IMR-90 (cell line): ENCODE measurements around the gene ADARB2. TPM values are rescaled to one million over a fixed set of nuclear protein-coding genes. Genes with fewer than 3 reads are reported as not detected.

Experiments used
- ATAC-seq: fragments of 200-7000 bp; cut with Tn5 transposase; 2 replicates; pipeline ENCODE4 v1.9.1; 2020; ENCODE audit warnings: low read depth, mild to moderate bottlenecking, moderate library complexity
- BruUV-seq: library from RNA; stranded (reverse); fragments of 400-500 nt; replicated peaks from 2 replicates; lab custom pipeline; 2021; lab: Mats Ljungman, UMichigan
- CTCF ChIA-PET: fragments of 300-600 bp; formaldehyde crosslinking; extraction: SDS; loops from one replicate; lab custom pipeline; 2021; ENCODE audit warnings: antibody characterized with exemption; lab: Yijun Ruan, JAX
- POLR2A ChIA-PET: fragments of 300-600 bp; sonication (Branson Sonifier 250); formaldehyde crosslinking; loops from one replicate; lab custom pipeline; 2022; ENCODE audit warnings: antibody characterized with exemption; ENCODE audit not compliant: unreplicated experiment; lab: Charles Lee
- DNase-seq: peaks from one replicate; pipeline ENCODE4 v3.0.0; 2013
- H2AFZ ChIP-seq: replicated peaks from 2 replicates; pipeline ENCODE3; 2013; ENCODE audit warnings: low read length, mild to moderate bottlenecking; ENCODE audit not compliant: poor library complexity
- H2AK5ac ChIP-seq: 2 replicates; pipeline ENCODE4 v1.6.1; 2013; ENCODE audit warnings: low read depth, low read length, inconsistent platforms
- H2AK9ac ChIP-seq: replicated peaks from 2 replicates; pipeline ENCODE3; 2013; ENCODE audit warnings: mild to moderate bottlenecking, low read depth, low read length, moderate library complexity; ENCODE audit not compliant: poor library complexity
- H2BK120ac ChIP-seq: 2 replicates; pipeline ENCODE4 v1.6.1; 2013; ENCODE audit warnings: low read depth, low read length, inconsistent platforms
- H2BK15ac ChIP-seq: 3 replicates; pipeline ENCODE4 v1.6.1; 2013; ENCODE audit warnings: low read depth, low read length, inconsistent platforms
- H2BK20ac ChIP-seq: 2 replicates; pipeline ENCODE4 v1.6.1; 2013; ENCODE audit warnings: low read depth, mild to moderate bottlenecking, inconsistent platforms, low read length, moderate library complexity
- H2BK5ac ChIP-seq: 2 replicates; pipeline ENCODE4 v1.6.1; 2013; ENCODE audit warnings: mild to moderate bottlenecking, low read depth, low read length, inconsistent platforms; ENCODE audit not compliant: poor library complexity, severe bottlenecking
- H3K14ac ChIP-seq: replicated peaks from 2 replicates; pipeline ENCODE4 v1.6.1; 2013; ENCODE audit warnings: low read depth, low read length, inconsistent platforms
- H3K18ac ChIP-seq: 2 replicates; pipeline ENCODE4 v1.6.1; 2013; ENCODE audit warnings: low read depth, low read length, control low read depth
- H3K23ac ChIP-seq: 2 replicates; pipeline ENCODE4 v1.6.1; 2013; ENCODE audit warnings: low read depth, low read length, inconsistent platforms
- H3K27ac ChIP-seq: 2 replicates; pipeline ENCODE4 v1.5.1; 2013; ENCODE audit warnings: mild to moderate bottlenecking, control low read depth, low read length; ENCODE audit not compliant: insufficient read depth
- H3K27me3 ChIP-seq: 2 replicates; pipeline ENCODE4 v1.6.1; 2013; ENCODE audit warnings: low read length; ENCODE audit not compliant: control insufficient read depth, insufficient read depth
- H3K36me3 ChIP-seq: 2 replicates; pipeline ENCODE4 v1.6.1; 2013; ENCODE audit warnings: low read length, mixed read lengths; ENCODE audit not compliant: control insufficient read depth, insufficient read depth
- H3K4ac ChIP-seq: 2 replicates; pipeline ENCODE4 v1.6.1; 2013; ENCODE audit warnings: low read depth, low read length, inconsistent platforms
- H3K4me1 ChIP-seq: 2 replicates; pipeline ENCODE4 v1.6.1; 2013; ENCODE audit warnings: low read length, mixed read lengths; ENCODE audit not compliant: control insufficient read depth, insufficient read depth
- H3K4me2 ChIP-seq: 2 replicates; pipeline ENCODE4 v1.6.1; 2013; ENCODE audit warnings: low read depth, mild to moderate bottlenecking, control low read depth, low read length, moderate library complexity
- H3K4me3 ChIP-seq: 2 replicates; pipeline ENCODE4 v1.5.1; 2013; ENCODE audit warnings: low read depth, mild to moderate bottlenecking, control low read depth, low read length, moderate library complexity; ENCODE audit not compliant: insufficient read depth
- H3K56ac ChIP-seq: 2 replicates; pipeline ENCODE4 v1.6.1; 2013; ENCODE audit warnings: low read length, inconsistent platforms; ENCODE audit not compliant: insufficient read depth; ENCODE audit errors: extremely low read depth
- H3K79me1 ChIP-seq, 2 experiments: 2 replicates each; pipeline ENCODE4 v1.6.1; 2013; ENCODE audit warnings: low read length in 2 of 2, inconsistent platforms in 1 of 2, low read depth in 1 of 2
- H3K9ac ChIP-seq: 2 replicates; pipeline ENCODE4 v1.6.1; 2013; ENCODE audit warnings: low read depth, low read length, control low read depth
- H3K9me1 ChIP-seq: 2 replicates; pipeline ENCODE4 v1.6.1; 2013; ENCODE audit warnings: low read length, inconsistent platforms; ENCODE audit not compliant: insufficient read depth
- H3K9me3 ChIP-seq: 2 replicates; pipeline ENCODE4 v1.6.1; 2013; ENCODE audit warnings: low read length; ENCODE audit not compliant: control insufficient read depth, insufficient read depth
- H4K20me1 ChIP-seq: 2 replicates; pipeline ENCODE4 v1.6.1; 2013; ENCODE audit warnings: low read length, inconsistent platforms; ENCODE audit not compliant: insufficient read depth
- H4K5ac ChIP-seq: 2 replicates; pipeline ENCODE4 v1.6.1; 2013; ENCODE audit warnings: mild to moderate bottlenecking, low read depth, low read length, control low read depth
- H4K8ac ChIP-seq, 2 experiments: 2 replicates each; pipeline ENCODE4 v1.6.1; 2013; ENCODE audit warnings: low read depth in 2 of 2, low read length in 2 of 2, control low read depth in 1 of 2, inconsistent platforms in 1 of 2
- H4K91ac ChIP-seq: 2 replicates; pipeline ENCODE4 v1.6.1; 2013; ENCODE audit warnings: low read depth, low read length, inconsistent platforms; ENCODE audit not compliant: insufficient read depth
- MAFK ChIP-seq: IDR thresholded peaks from 2 replicates; pipeline ENCODE4 v1.6.1; 2012; ENCODE audit warnings: low read depth, low read length, improper control_type of control experiment
- RFX5 ChIP-seq: IDR thresholded peaks from 2 replicates; pipeline ENCODE4 v1.8.0; 2012; ENCODE audit warnings: low read depth, mild to moderate bottlenecking, low read length, moderate library complexity
- WGBS, 2 experiments: methylation state at CpG; one replicate each; pipeline versions ENCODE4 v1.1.5 to v1.1.7; 2013; ENCODE audit warnings: missing lambda C conversion rate in 2 of 2; ENCODE audit not compliant: insufficient read length in 1 of 2; ENCODE audit errors: extremely low coverage in 2 of 2; 5-methylcytosine and 5-hydroxymethylcytosine counted together
- dilution Hi-C: fragments of 300-500 bp; cut with HindIII; formaldehyde crosslinking; loops from one replicate; pipeline ENCODE4 v1.14.3; 2018; ENCODE audit warnings: low sequenced_read_pairs; ENCODE audit not compliant: unreplicated experiment
- in situ Hi-C: fragments of 300-500 bp; cut with MboI; formaldehyde crosslinking; loops from 3 replicates; pipeline ENCODE4 v1.14.3; 2019; ENCODE audit warnings: low sequenced_read_pairs, inconsistent platforms, mixed read lengths
- intact Hi-C: fragments of 100-400 bp; cut with micrococcal nuclease; formaldehyde crosslinking; loops from 2 replicates; pipeline ENCODE4 v1.10.0; 2022
- polyA plus RNA-seq, 3 experiments: library from polyadenylated mRNA; depleted of rRNA; stranded (reverse); fragments of >200 nt; gene quantifications; 2 replicates each; pipeline ENCODE4 v1.2.3, GENCODE V29; 2012; ENCODE audit warnings: low replicate concordance in 1 of 3
- total RNA-seq: library from RNA; depleted of rRNA; stranded (reverse); fragments of >200 nt; gene quantifications from 2 replicates; pipeline ENCODE4 v1.2.3, GENCODE V29; 2012
- TF ChIP-seq, protein P1 (sequence below): fragments of 150-350 bp; IDR thresholded peaks from 2 replicates; pipeline ENCODE4 v1.6.1; 2016; ENCODE audit warnings: low read depth, mild to moderate bottlenecking, low read length, moderate library complexity, borderline replicate concordance

Gene ADARB2
- total and polyA plus RNA-seq, 2 of the 4 experiments (the other 2 are of a cell fraction): not detected

DNA sequence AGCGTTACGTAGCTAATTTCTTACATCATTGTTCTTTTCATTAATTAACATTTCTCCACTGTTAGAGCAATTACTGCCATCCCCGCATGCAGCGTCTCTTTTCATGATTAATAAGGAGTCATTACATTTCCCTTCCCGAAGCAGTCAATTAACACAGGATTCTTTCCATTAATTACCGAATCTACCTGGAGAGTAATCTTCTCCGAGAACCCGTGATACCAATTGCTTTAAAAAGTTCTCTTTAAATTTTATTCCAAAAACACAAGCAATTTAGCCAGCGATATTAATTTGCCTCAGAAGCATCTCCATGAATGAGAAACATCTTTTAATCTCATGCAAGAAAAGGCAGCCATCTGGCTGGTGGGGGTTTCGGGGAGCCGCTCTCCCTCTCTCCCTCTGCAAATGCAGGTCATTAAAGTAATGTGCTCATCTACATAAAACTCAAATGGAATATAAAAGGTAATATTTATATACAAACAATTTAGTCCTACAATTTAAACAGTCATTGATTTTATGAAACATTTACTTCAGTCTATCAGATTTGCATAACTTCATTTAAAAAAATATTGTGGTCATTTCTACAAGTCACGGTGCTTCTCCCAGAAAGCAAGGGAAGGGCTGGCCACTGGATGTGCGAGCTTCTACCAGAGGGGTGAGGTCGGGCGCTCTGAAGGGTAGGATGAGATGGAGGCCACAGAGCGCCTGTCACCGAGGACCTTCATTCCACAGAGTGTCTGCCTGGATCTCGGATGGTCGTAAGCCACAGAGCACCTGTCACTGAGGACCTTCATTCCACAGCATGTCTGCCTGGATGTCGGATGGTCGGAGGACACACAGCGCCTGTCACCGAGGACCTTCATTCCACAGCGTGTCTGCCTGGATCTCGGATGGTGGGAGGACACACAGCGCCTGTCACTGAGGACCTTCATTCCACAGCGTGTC lies 536.2 kb downstream of the ADARB2 start:
- peaks cover 15% of the 10 kb centered on the region for H3K9me3 ChIP-seq
- H3K23ac ChIP-seq: no peak overlapping the region
- no peak overlapping the region for H3K27ac ChIP-seq
- H2AK5ac ChIP-seq: no peak overlapping the region
- H3K14ac ChIP-seq: no peak overlapping the region
- H2AFZ ChIP-seq: no peak overlapping the region
- H3K9me1 ChIP-seq: no peaks in the 10 kb centered on the region
- CTCF ChIA-PET: no interaction called here
- H2BK120ac ChIP-seq: no peak overlapping the region
- dilution Hi-C loops (no loop called here), intact Hi-C loops (no loop called here), in situ Hi-C loops (no loop called here)
- no peak overlapping the region for H2AK9ac ChIP-seq
- ATAC-seq (no peak), DNase-seq (no peak)
- BruUV-seq: no TSS peak
- H3K4me2 ChIP-seq: no peak overlapping the region
- no peak overlapping the region for H3K18ac ChIP-seq
- no peak overlapping the region for H4K5ac ChIP-seq
- H2BK5ac ChIP-seq: no peak overlapping the region
- no peak overlapping the region for H3K56ac ChIP-seq
- H3K9ac ChIP-seq: no peak overlapping the region
- H2BK15ac ChIP-seq: no peak overlapping the region
- H3K4ac ChIP-seq: no peak overlapping the region
- no peak overlapping the region for H4K91ac ChIP-seq
- H3K36me3 ChIP-seq: no peaks in the 10 kb centered on the region
- TF ChIP-seq, protein P1, sequence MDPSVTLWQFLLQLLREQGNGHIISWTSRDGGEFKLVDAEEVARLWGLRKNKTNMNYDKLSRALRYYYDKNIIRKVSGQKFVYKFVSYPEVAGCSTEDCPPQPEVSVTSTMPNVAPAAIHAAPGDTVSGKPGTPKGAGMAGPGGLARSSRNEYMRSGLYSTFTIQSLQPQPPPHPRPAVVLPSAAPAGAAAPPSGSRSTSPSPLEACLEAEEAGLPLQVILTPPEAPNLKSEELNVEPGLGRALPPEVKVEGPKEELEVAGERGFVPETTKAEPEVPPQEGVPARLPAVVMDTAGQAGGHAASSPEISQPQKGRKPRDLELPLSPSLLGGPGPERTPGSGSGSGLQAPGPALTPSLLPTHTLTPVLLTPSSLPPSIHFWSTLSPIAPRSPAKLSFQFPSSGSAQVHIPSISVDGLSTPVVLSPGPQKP: no peak
- TF ChIP-seq RFX5 (no peak), MAFK (no peak)
- no peak overlapping the region for H4K8ac ChIP-seq
- H3K27me3 ChIP-seq: no peaks in the 10 kb centered on the region
- H3K4me3 ChIP-seq: no peak overlapping the region
- H3K4me1 ChIP-seq: no peaks in the 10 kb centered on the region
- H2BK20ac ChIP-seq: no peak overlapping the region
- WGBS, 2 experiments: 66% methylated on average over 6 of the region's 27 CpGs; no CpG with 5 or more reads in 1 of the 2 experiments
- H3K79me1 ChIP-seq: no peaks in the 10 kb centered on the region
- POLR2A ChIA-PET: no interaction called here
- H4K20me1 ChIP-seq: no peaks in the 10 kb centered on the region
